NOMO-1 treated with DMSO at 0.1 percent for 48 hours (cell line): ENCODE data around the gene MTUS2.
"Not testable (repeated sequence)": the region's sequence is repeated elsewhere in the genome, so short reads cannot be mapped to it uniquely, and the experiment has no call there.

Source experiments
- DNase-seq: peaks from one replicate; lab custom pipeline; 2025; ENCODE audit not compliant: unreplicated experiment; lab: John Stamatoyannopoulos, UW

MTUS2 gene

GRCh38 chr13:29156136-29156535, 336.0 kb downstream of the MTUS2 start:
- DNase-seq: no peak

- DNase-seq: no peak
These were observed 339.7 kb downstream of the MTUS2 start for GRCh38 chr13:29159871-29160270.

DNA sequence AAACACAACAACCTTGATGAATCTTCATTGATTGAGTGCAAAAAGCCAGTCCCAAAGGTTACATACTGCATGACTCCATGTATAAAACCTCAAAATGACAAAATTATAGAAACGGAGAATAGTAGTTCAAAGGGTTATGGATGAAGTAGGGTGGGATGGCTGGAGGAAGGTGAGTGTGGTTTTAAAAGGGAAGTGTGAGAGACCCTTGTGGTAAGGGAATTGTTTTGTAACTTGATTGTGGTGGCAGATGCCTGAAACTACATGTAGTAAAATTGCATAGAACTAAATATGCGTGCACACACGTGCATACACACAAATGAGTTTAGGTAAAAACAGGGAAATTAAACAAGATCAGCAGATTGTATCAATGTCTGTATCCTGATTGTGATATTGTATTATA, 340.7 kb downstream of the MTUS2 start:
- peak; percentile 64 for DNase-seq

DNA sequence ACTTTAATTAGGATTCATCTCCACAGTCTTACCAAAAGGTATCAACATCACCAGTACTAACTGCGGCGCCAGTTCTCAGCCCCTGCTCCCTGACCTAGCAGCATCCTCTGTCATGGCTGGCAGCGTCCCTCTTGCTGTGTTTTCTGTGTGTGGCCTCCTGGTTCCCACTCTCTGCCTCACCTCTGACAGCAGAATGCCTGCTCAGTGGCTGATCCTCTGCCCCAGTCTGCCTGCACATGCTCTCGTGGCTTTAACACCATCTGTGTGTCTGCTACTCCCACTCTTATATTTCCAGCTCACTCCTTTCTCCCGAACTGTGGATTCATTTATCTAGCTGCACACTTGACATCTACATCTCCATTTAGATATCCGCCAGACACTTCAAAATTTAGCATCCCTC, 341.5 kb downstream of the MTUS2 start:
- DNase-seq: no peak

DNA sequence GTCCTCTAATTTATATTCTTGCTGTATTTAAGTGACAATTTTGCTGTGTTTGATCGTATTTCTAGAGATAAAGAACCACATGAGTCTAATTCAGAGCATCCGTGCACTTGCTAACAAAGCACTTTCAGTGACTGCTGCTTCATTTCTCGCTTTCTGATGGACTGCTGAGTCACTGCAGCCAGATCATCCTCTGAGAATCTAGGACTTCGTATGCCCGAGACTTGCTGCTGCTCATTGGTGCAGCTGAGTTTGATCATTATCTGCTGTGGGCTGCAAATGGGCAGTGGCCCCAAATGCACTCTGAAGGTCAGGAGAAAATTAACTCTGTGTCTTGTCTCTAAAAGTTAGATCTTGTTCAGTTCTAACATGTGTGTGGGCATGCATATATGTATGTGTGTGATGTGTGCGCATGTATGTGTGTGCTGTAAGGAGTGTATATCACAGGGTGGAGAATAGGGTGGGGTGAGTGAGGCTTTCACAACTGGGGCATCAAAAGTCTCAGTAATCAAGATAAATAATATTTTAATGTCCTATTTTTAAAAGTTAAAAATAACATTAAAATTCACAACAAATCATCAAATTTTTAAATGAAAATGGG, 342.6 kb downstream of the MTUS2 start:
- DNase-seq: peak; percentile 8

DNA sequence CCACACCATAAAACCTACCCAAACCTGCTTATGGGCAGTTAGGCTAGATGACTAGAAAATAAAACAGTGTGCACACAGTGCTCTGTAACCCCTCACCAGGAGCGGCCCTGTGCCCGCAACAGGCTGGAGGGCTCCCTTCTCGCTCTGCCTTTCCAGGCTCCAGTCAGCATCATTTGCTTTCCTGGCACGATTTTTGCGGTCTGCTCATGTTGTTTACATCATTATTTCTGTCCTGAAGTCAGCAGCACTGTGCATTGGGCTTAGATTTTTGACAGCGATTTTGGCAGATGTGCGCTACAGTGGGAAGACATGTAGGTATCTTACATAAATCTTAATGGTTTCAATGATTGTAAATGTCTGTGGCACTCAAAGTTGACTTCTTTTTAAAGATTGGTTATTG, 344.0 kb downstream of the MTUS2 start:
- no peak for DNase-seq

GRCh38 chr13:29165216-29165615, 345.1 kb downstream of the MTUS2 start:
- DNase-seq: peak; percentile 48

DNA sequence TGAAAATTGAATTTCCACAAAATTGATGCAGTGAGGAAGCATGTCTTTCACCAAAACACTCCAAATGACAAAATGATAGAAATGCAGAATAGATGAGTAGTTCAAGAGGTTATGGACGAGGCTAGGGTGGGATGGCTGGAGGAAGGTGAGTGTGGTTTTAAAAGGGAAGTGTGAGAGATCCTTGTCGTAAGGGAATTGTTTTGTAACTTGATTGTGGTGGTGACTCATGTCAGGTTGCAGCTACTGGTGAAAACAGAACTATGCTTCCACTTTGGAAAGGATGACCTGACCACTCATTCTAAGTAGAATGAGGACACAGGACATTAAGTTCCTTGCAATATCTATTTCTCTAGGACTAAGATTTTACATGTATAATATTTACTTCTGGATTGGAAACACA, 345.7 kb downstream of the MTUS2 start:
- DNase-seq: peak; percentile 98

DNA sequence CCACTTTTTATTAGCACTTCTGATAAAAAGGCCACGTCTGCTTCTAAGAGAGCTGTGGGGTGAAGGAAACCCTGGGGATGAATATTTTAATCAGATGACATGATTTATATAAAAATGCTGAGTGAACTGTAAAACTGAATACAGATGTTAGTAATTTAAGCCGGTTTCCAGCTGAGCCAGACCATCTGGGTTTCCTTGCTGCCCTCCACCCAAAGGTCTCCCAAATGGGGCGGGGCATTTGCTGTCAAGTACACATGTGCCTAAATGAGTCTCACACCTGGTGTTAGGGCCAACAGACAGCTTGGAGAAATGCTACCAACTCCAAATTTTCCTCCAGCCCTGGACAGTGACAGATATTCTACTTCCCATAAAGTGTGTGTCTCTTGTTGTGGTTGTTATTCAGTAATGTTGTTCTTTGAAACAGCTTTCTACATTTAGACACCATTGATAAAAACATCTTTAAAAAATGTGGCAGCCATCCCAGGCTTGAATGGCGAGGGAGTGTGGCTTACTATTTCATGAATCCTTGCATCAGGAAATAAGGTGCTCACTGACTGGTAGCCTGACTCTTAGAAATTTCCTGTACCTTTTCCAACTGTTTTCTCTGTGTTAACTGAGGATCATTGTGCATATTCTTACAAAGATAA, 350.4 kb downstream of the MTUS2 start:
- DNase-seq: no peak

- no peak for DNase-seq
These were observed 351.1 kb downstream of the MTUS2 start for GRCh38 chr13:29171244-29171643.

DNA sequence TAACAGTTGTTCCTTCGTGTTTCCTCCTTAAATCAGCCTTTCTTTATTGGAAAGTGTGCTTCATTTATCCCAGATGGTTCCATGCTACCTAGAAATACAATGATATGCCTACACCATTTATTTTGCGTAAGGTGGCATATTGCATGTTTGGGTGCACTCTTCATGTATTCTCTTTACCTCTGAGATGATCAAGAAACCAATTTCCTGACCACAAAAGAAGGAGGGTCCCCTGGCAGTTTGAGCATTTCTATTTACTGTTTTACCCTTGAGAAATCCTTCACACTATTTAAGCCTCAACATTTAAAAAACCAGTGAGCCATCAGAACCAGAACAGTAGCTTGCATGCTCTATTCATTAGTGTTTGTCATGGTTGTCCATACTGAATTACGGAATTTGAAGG, 354.0 kb downstream of the MTUS2 start:
- no peak for DNase-seq

- DNase-seq: no peak
These were observed 355.2 kb downstream of the MTUS2 start for GRCh38 chr13:29175250-29175873.

DNA sequence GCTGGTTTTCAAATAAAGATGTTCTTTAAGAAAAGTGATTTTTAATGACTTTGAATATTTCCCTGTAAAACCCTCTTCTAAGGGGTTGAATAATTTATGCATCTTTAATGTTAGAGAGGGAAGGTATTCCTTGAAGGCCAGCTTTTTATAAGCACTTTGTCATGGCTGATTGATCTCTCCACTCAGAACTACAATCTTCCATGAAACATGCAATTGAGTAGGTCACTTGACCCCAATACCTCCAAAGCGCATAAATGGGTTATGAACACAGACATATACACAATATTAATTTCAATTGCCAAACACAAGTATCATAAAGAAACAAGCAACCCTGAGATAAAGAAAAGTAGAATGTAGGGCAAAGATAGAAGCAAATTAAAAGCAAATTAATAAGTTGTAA, 359.9 kb downstream of the MTUS2 start:
- DNase-seq: no peak

DNA sequence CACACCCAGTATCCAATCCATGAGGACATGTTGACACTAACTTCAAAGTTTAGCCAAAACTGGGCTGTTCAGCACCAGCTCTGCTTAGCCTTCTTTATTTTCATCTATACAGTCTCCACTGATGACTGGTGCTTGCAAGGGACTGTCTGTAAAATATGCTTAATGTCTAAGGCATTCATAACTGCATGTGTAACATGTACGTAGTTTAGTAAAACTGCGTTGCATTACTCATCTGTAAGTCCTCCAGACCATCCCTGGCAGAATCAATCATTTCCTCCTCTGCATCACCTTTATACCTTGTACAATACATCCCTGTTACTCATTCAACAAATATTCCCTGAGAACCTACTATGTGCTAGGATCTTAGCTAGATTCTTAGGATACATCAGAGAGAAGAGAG, 362.1 kb downstream of the MTUS2 start:
- DNase-seq: no peak

GRCh38 chr13:29185926-29186325, 365.8 kb downstream of the MTUS2 start:
- no peak for DNase-seq

GRCh38 chr13:29187584-29187983, 367.4 kb downstream of the MTUS2 start:
- no peak for DNase-seq

DNA sequence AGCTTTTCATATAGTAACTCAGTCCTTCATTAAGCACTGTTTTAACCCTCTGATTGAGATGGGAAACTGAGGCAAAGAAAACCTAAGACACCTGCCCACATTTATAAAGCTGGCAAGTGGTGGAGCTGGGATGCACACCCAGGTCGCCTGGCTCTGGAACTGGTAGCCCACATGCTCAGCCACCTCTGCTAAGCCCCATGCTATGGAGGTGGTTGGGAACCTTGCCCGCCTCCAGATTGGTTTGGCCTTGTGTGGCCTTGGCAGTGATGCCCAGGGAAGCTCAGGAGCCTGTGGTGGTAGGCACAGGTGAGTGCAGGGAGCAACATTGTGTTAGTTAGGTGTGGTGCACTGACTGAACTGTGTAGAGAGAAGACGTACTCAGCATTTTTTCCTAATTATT, 370.2 kb downstream of the MTUS2 start:
- no peak for DNase-seq

DNA sequence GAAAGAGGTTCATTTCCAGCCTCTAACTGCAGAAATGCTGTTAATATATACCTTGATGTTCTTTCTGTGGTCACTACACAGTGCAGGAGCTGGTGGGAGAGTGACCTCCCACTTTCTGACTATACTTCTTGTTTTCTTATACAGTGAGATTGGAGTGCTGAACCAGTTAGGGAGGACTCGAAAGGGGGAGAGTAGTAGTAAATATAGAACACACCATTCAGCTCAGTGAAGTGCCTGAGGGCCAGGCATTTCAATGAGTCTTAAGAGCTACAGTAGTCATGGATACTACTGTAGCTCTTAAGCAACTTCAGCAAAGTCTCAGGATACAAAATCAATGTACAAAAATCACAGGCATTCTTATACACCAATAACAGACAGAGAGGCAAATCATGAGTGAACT, 372.9 kb downstream of the MTUS2 start:
- DNase-seq: no peak

- DNase-seq: no peak
These were observed 375.3 kb downstream of the MTUS2 start for GRCh38 chr13:29195456-29195855.

DNA sequence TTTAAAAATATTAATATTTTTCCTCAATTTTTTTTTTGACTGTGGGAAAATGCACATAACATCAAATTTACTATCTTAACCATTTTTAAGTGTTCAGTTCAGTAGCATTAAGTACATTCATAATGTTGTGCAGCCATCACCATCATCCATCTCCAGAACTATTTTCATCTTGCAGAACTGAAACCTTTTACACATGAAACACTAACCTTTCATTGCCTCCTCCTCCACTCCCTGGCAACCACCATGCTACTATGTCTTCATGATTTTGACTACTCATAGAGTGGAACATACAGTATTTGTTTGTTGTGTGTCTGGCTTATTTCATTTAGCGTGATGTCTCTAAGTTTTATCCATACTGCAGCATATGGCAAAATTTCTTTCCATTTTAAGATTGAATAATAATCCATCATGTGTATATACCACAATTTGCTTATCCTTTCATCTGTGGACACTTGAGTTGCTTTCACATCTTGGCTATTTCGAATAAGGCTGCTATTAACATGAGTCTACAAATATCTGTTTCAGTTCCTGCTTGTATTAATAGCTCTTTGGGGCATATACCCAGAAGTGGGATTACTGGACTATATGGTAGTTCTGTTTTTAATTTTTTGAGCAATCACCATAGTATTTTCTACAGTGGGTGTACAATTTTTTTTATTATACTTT, 376.4 kb downstream of the MTUS2 start:
- peak; percentile 80 for DNase-seq

DNA sequence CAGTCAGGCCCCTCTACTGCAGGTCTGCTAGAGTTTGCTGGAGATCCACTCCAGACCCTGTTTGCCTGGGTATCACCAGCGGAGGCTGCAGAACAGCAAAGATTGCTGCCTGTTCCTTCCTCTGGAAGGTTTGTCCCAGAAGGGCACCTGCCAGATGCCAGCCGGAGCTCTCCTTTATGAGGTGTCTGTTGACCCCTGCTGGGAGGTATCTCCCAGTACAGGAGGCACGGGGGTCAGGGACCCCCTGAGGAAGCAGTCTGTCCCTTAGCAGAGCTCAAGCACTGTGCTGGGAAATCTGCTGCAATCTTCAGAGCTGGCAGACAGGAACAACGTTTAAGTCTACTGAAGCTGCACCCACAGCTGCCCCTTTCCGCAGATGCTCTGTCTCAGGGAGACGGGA, 382.6 kb downstream of the MTUS2 start:
- not testable (repeated sequence) for DNase-seq

DNA sequence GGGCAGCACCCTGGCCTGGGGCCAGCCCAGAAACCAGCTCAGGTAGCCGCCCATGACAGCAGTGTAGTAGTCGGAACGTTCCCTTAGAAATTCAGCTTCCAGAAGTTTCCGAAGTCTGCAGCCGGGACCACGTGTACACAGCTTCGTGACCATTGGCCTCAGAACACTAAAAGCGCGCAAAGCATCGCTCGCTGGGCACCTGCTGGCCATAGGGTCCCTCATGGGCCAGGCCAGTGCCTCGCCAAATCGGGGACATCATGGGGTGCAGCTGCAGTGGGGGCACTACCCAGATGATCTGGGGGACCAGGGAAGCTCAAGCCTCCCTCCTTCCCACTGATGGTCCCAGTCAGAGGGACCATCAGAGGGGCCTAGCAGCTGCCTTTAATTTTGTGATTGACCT, 384.5 kb downstream of the MTUS2 start:
- no peak for DNase-seq
